ENCODE measurements around the gene PER2.

PER2 gene

DNA sequence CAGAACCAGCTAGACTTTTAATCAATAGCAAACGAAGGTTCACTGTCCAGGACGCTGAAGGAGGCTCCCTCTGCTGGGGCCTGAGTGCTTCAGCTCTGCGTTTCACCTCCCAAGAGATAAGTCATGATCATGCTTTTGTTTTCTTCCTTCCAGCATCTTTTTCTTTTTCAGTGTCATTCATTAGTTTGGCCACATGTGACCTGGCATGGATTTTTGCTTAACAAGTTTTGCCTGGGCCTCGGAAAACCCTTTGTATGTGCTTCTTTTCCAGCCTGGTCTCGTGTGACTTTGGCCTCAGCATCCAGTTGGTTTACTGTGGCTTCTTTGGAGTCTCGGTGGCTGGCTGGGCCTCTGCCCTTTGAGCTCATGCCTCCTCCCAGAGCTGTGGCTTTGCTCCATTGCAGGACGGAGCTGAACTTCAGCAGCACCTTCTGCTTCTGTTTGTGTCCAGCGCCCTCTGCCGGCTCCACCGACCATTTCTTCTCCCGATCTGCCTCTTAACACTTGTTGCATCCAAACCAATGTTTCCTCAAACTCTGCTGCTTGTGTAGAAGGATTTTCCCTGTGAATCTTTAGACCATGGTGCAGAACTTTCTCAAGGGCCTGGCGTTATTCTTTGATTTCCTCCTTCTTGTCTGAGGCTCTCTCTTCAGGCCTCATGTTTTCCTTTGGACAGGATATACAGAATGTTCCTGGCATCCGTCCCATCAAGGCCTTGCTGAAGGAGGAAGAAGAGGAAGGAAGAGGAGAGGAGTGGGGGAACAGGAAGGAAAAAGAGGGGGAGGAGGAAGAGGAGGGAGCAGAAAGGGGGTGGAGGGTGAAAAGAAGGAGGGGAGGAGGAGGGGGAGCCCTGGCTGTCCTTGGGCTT lies 25.0 kb downstream of the PER2 start:
- DNase-seq, result peak; percentile 74

DNA sequence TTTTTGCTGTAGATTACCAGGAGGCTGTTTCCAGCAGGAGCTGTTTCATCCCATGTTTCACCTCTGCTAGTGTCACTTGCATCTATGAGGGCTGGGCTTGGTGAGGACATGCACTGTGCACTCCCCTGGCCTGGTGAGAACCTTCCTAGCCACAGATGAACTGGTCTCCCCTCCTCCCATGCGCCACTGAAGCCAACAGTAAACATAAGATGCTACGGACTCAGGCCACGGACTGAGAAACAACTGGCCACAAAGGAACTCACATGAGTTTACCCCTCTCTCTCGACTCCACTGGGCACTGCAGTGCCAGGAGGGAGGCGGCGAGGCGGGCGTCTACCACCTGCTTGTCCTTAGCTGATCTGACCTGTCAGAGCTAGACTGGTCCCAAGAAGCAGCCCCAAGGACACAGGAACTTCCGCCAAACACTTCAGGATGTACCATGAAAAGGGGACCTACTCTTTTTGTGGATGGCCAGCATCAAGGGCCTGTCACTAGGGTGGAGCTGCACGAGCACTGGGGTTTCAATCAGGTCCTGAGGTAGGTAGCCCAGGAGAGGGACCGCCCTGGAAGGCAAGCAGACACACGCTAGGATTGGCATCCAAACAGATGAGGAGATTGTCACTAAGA lies 25.8 kb downstream of the PER2 start:
- no peak for DNase-seq

DNA sequence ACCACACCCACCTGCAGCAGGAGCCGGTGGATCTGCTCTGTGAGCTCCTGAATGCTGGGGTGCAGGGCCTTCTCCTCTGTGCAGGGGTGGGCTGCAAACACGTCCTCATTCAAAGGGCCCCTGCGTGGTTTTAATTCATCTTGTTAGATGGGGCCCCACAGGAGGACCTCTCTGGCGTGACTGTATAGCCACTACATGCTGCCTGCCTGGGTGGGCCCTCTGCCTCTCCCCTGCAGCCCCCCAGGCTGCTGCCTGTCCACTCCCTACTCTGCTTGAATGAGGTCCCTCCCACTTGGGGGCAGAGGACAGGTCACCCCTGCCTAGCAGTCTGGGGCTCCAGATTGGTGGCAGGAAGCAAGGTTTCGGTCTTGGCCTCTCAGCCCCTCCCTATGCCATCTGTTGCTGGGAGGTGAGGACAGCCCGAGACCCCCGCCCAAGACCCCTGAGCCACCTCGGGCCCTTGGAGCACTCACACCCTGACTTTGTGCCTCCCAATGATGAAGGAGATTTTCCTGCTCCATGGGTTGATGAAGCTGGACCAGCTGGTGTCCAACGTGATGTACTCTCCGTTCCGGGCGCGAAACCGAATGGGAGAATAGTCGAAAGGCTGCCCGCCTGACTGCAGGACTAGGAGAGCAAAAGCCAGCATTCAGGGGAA lies 26.6 kb downstream of the PER2 start:
- DNase-seq, result no peak

- DNase-seq, result no peak
These were observed 27.5 kb downstream of the PER2 start for GRCh38 chr2:238260883-238261282.

DNA sequence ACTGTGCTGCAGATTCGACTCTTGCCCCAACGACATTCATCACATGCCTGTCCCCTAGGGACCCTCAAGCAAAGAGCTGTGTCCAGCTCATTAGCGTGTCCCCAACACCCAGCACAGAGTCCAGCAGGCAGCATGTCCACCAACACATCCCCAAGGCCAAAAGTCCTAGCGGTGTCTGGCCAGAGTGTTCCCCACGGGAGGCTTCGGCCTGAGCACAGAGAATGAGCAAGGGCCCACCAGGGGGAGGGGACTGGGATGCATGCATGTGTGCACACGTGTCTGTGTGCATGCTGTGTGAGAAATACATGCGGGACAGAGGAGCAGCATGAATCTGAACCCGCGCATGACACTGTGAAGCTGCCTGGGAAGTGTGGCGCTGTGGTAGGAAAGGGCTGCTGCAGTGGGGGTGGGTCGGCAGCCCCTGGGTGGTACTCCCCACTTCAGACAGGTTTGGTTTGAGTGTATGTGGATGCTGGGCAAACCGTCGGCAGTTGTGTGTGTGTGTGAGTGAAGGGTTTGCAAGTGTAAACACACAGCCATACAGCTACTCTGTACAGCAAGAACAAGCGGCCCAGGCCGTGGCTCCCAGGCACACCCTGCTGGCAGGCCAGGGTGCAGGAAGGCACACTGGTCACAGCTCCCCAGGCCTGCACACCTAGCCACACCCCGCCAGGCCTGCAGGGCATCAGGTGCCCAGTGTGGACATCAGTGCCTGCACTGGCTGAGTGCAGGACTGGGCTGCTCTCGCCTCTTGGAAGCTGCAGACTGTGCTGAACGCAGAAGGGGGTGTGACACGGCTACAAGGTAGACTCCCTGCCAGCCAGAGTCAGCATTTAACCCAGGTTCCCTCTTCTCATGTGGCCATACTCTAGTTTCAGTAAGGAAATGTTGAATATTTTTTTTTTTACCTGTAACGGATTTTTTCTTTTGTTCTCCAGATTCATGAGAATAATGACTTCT lies 29.1 kb downstream of the PER2 start:
- no peak for DNase-seq

- no peak for DNase-seq
These were observed 30.4 kb downstream of the PER2 start for GRCh38 chr2:238257786-238258700.

DNA sequence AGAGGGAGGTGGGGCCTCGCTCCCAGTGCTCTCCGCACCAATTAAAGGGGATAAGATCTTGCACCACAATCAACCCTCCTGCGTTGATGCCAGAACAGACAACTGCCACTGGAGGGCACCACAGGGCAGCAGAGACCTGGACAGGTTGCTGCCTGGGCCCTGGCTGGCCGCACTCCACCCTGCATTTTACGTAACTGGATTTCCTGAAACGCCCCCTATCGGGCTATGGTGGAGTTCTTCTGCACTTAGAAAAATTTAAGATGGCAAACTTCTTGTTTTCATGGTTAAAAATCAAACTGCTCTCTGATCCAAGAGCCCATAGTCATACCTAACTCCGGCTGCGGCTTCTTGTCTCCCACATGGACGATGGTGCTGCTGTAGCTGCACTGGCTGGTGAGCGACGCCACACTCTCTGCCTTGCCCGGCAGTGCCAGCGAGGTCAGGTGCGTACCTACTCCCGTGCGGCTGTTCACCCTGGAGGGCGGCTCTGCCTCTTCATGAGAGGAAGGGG lies 31.8 kb downstream of the PER2 start:
- peak; percentile 73 for DNase-seq

GRCh38 chr2:238256111-238256510 lies 32.3 kb downstream of the PER2 start:
- DNase-seq, result no peak

DNA sequence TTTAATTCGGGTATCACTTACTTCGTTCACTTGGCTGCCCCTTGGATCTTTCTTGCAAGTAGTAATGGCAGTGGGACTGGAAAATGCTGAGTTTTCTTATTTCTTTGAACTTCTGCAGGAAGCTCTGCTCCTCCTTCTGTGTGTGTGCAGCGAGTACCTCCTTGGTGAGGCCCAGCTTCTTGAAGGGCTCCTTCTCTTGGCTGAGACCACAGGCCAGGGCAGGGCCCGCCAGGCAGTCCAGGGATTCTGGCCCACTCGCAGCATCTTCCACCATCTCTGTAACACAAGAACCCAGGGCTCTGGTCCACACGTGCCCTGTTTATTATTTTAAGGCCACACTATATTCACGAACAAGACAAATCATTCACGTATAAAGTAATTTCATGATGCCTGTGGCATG lies 32.8 kb downstream of the PER2 start:
- DNase-seq, result no peak

- DNase-seq, result no peak
These were observed 33.3 kb downstream of the PER2 start for GRCh38 chr2:238255151-238255551.

DNA sequence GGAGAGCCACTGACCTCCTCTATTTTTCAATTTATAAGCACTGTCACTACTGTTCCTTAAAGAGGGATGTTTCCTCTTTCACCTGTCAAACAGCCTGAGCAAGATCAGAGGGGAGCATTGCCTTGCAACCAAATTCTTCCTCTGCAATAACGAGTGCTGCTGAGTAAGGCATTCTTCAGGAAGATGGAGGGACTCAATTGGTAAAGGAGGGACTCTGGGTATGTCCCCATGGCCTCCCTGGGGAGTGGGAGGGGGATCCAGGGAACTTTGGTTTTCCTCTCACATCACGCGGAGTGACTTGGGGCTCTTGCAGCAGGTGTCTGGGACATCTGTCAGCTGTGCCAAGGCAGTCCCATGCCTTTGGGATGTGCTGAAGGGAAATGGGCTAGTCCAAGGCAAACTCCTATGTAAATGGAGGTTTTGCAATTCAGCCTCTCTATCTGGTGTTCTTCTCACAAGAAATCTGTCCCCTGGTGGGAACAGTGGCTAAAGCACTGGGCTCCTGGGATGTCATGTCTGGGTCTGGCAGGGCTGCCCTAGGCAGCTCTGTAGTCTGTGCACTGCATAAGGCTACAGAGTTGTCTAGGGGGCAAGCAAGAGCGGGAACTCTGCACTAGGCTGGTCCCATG lies 34.2 kb downstream of the PER2 start:
- no peak for DNase-seq

GRCh38 chr2:238252766-238253630 lies 35.4 kb downstream of the PER2 start:
- no peak for DNase-seq

DNA sequence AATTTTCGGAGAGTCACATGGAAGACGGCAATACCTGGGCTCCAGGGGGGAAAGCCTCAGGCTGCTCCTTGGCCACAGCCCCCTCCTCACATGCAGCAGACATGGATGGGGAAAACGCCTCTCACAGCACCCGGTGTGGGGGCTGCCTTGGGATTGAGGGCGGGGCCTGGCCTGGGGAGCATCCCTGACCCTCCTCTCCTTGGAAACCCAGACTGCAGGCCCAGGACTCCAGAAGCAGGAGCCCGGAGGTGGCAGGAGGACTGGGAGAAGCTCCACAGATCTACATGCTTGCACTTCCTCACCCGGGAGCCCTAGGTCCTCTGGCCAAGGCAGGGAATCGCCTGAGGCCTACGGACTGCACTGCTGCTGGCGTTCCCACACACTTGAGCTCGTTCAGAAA lies 36.4 kb downstream of the PER2 start:
- no peak for DNase-seq

DNA sequence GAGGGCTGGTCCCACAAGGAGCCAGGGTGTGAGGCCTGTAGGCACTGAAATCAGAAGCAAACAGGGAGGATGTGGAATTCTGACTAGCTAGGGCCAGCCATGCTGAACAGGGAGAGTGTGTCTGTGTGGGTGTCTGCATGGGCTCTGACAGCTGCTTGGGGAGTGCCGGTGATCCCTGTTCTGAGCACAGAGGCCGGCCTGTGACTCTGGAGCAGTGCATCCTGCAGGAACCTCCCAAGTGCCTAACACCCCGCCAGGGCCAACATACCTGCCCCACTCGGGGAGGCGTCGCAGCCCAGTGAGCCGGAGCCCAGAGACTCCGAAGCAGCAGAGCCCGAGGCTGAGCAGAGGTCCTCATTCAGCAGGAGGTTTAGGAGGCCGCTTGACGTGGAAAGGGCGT lies 37.1 kb downstream of the PER2 start:
- DNase-seq, result no peak

GRCh38 chr2:238250896-238251295 lies 37.5 kb downstream of the PER2 start:
- no peak for DNase-seq

DNA sequence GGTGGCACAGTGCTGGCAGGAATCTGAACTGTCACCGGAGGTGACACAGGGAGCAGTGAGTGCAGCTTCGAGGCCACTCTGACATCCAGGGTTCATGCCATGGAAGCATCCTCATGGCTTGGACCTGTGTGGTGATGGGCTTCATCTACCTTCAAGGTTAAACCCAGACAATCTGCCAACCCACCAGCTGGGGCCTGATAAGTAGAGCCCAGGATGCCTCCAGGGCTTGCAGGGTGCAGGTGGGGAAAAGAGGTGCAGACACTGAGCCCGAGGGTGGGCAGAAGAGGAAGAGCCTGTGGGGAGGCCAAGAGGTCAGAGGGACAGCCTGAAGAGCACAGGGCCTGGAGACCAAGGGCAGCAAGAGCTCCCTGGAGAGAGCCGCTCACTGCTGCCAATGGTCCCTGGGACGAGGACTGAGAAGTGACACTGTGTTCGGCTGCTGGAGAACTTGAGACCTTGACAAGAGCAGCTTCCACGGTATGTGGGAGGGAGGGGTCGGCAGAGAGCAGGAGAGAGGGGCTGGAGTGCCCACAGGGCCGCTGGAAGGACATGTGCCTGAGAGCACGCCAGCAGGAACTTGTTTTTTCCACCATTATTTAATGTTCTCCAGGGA lies 40.5 kb downstream of the PER2 start:
- no peak for DNase-seq

DNA sequence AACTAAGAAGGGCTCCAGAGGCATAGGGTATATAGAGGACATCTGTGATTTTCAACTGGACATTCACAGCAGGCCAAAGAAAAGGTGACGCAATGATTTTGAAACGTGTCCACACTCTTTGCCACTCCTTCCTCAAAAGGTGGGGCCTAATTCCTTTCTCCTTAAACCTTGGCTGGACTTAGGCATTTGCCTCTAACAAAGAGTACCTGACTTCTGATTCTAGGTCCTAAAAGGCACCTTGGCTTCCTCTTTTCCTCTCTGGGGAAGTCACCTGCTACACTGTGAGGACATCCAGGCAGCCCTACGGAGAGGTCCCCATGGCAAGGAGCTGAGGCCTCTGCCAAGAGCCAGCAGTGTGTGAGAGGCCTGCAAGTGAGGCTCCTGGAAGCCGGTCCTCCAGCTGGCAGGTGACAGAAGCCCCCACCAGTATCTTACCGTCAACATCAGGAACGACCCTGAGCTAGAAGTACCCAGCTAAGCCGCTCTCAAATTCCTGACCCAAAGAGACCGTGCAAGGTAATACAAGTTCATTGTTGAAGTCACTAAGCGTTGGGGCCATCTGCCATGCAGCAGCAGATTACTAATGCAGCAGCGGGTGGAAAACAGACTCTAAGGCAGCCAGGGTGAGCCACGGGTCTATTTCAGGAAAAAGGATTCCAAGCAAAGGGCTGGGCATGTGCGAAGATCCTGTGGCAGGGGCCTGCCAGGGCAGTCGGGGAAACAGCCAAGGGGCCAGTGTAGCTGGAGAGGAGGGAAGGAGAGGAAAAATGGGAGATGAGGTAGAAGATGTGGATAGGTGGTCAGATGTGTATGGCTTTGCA lies 41.2 kb downstream of the PER2 start:
- no peak for DNase-seq

GRCh38 chr2:238244151-238244550 lies 44.3 kb downstream of the PER2 start:
- DNase-seq, result no peak
